ENCODE measurements around the gene SOBP. TPM values are rescaled to one million over a fixed set of nuclear protein-coding genes. Genes with fewer than 3 reads are reported as not detected.

SOBP gene
- total RNA-seq, 2 experiments from 2014 or later: 1.2 to 1.4 TPM

DNA sequence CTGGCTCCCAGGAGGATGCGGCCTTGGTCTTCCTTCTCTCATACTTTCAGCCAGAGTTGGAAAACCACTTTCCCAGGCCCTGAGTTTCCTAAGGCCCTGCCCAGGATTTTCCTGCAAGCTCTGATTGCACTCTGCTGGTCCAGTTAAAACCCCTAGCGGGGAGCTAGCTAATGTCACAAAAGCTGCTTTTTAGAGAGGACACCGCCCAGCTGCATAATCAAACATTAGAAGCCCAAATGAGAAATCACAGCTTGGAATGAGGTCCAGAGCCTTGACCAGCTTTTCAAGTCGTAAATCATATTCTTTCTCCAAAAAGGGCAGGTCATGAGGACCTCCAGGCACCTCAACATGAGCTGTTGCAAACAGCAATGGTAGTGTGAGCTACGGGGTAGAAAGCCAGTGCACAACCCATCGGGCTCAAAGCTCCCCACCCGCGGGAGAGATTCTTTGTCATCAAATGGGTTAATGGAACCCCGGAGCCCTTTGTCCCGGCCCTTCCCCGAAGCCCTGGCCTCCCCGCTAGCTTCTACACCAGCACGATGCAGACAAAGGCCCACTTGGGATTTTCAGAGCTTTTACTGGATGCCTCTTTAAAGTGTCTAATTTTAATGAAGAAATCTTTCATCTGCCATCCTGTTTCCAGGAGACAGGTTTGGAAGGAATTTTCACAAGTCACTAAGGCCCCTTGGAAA lies 200.2 kb downstream of the SOBP start:
- POLR2A ChIA-PET: no interaction called here
- Mint-ChIP-seq H3K36me3 (peaks cover 4% of the 10 kb centered on the region), H3K27ac (no peak overlapping the region), H3K9me3 (peaks cover 3% of the 10 kb centered on the region), H3K4me3 (no peak overlapping the region), H3K4me1 (peaks cover 8% of the 10 kb centered on the region), H3K27me3 (peaks cover 2% of the 10 kb centered on the region)
- DNase-seq: no peak
- no peak for ATAC-seq (ENCODE audit: low read depth)

- POLR2A ChIA-PET: no interaction called here
- Mint-ChIP-seq H3K27me3 (peaks cover 2% of the 10 kb centered on the region), H3K4me3 (no peak overlapping the region), H3K36me3 (peaks cover 4% of the 10 kb centered on the region), H3K4me1 (peaks cover 8% of the 10 kb centered on the region), H3K9me3 (peaks cover 2% of the 10 kb centered on the region), H3K27ac (no peak overlapping the region)
- no peak for ATAC-seq (ENCODE audit: low read depth)
- DNase-seq: no peak
These were observed 200.7 kb downstream of the SOBP start for GRCh38 chr6:107690643-107691061.

GRCh38 chr6:107691062-107691751 lies 201.3 kb downstream of the SOBP start:
- no peak for ATAC-seq (ENCODE audit: low read depth)
- Mint-ChIP-seq H3K4me1 (peaks cover 8% of the 10 kb centered on the region), H3K9me3 (peaks cover 2% of the 10 kb centered on the region), H3K27me3 (peaks cover 2% of the 10 kb centered on the region), H3K27ac (no peak overlapping the region), H3K4me3 (no peak overlapping the region), H3K36me3 (peaks cover 4% of the 10 kb centered on the region)
- DNase-seq: no peak
- POLR2A ChIA-PET: no interaction called here

- DNase-seq (no peak), ATAC-seq (ENCODE audit: low read depth) (no peak)
- H3K9me3 Mint-ChIP-seq: peaks cover 2% of the 10 kb centered on the region
- H3K27ac Mint-ChIP-seq: no peak overlapping the region
- H3K4me3 Mint-ChIP-seq: no peak overlapping the region
- peaks cover 8% of the 10 kb centered on the region for H3K4me1 Mint-ChIP-seq
- POLR2A ChIA-PET: no interaction called here
- H3K27me3 Mint-ChIP-seq: peaks cover 2% of the 10 kb centered on the region
- H3K36me3 Mint-ChIP-seq: peaks cover 4% of the 10 kb centered on the region
These were observed 202.4 kb downstream of the SOBP start for GRCh38 chr6:107692351-107692750.

DNA sequence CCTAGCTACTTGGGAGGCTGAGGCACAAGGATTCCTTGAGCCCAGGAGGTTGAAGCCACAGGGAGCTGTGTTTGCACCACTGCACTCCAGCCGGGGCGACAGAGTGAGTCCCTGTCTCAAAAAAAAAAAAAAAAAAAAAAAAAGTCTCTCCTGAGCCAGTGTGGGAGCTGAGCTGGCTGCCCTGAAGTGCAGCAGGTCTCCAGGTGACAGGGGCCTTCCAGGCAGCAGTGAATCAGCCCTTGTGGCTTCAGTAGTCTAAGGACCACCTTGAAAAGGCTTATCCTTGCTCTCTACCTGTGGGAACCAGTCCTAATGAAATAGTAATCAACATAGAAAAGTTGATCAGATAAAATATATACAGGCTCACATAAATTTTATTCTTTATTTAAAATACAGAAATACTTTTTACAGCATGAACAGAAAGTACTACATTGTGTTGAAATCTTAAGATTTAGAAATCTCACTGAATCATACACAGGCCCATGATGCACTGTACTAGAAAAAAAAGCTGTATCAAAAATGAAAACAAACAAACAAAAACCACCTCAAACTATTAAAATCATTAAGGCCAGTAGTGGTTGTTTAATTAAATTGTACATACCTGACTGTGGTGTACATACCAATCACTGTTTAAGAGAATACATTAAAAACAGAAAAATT lies 205.3 kb downstream of the SOBP start:
- peaks cover 2% of the 10 kb centered on the region for H3K27me3 Mint-ChIP-seq
- POLR2A ChIA-PET: no interaction called here
- no peak overlapping the region for H3K27ac Mint-ChIP-seq
- ATAC-seq (ENCODE audit: low read depth) (no peak), DNase-seq (no peak)
- H3K36me3 Mint-ChIP-seq: peaks cover 2% of the 10 kb centered on the region
- H3K4me1 Mint-ChIP-seq: peaks cover 16% of the 10 kb centered on the region
- no peak overlapping the region for H3K4me3 Mint-ChIP-seq
- peaks cover 2% of the 10 kb centered on the region for H3K9me3 Mint-ChIP-seq

GRCh38 chr6:107697682-107698081 lies 207.8 kb downstream of the SOBP start:
- no peak for DNase-seq
- Mint-ChIP-seq H3K36me3 (peaks cover 5% of the 10 kb centered on the region), H3K27me3 (no peaks in the 10 kb centered on the region), H3K27ac (no peak overlapping the region), H3K4me1 (peaks cover 12% of the 10 kb centered on the region), H3K4me3 (no peak overlapping the region), H3K9me3 (peaks cover 2% of the 10 kb centered on the region)
- no peak for ATAC-seq (ENCODE audit: low read depth)
- POLR2A ChIA-PET: no interaction called here

- H3K9me3 Mint-ChIP-seq: peaks cover 2% of the 10 kb centered on the region
- H3K27me3 Mint-ChIP-seq: no peaks in the 10 kb centered on the region
- DNase-seq (no peak), ATAC-seq (ENCODE audit: low read depth) (no peak)
- H3K36me3 Mint-ChIP-seq: peaks cover 5% of the 10 kb centered on the region
- no peak overlapping the region for H3K27ac Mint-ChIP-seq
- POLR2A ChIA-PET: no interaction called here
- H3K4me3 Mint-ChIP-seq: no peak overlapping the region
- H3K4me1 Mint-ChIP-seq: peaks cover 12% of the 10 kb centered on the region
These were observed 208.2 kb downstream of the SOBP start for GRCh38 chr6:107698146-107698545.

DNA sequence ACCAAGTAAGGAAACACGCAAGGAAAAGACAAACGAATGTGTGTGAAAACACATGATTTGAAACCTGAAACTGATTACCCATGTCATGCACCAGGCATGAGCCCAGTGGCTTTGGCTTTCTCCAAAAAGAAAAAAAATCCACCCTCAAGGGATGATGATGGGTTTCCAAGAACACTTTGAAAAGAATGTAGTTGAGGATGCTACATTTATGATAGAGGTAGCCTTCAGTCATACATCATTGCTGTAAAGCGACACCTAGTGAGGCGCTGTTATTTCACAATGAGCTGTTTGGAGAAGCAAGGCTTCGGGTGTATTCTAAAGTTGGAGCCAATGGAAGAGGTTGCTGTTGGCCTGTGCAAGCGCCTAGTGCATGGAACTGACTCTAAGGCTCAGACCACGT lies 209.3 kb downstream of the SOBP start:
- DNase-seq: no peak
- H3K27ac Mint-ChIP-seq: no peak overlapping the region
- no peaks in the 10 kb centered on the region for H3K9me3 Mint-ChIP-seq
- ATAC-seq (ENCODE audit: low read depth): peak; percentile 14
- peaks cover 6% of the 10 kb centered on the region for H3K36me3 Mint-ChIP-seq
- H3K27me3 Mint-ChIP-seq: no peaks in the 10 kb centered on the region
- POLR2A ChIA-PET: no interaction called here
- peaks cover 12% of the 10 kb centered on the region for H3K4me1 Mint-ChIP-seq
- H3K4me3 Mint-ChIP-seq: no peak overlapping the region

GRCh38 chr6:107699697-107700325 lies 209.9 kb downstream of the SOBP start:
- Mint-ChIP-seq H3K27ac (no peak overlapping the region), H3K36me3 (peaks cover 9% of the 10 kb centered on the region), H3K27me3 (no peaks in the 10 kb centered on the region), H3K9me3 (no peaks in the 10 kb centered on the region), H3K4me3 (no peak overlapping the region), H3K4me1 (peaks cover 15% of the 10 kb centered on the region)
- DNase-seq (no peak), ATAC-seq (ENCODE audit: low read depth) (peak; percentile 30)
- POLR2A ChIA-PET: no interaction called here

DNA sequence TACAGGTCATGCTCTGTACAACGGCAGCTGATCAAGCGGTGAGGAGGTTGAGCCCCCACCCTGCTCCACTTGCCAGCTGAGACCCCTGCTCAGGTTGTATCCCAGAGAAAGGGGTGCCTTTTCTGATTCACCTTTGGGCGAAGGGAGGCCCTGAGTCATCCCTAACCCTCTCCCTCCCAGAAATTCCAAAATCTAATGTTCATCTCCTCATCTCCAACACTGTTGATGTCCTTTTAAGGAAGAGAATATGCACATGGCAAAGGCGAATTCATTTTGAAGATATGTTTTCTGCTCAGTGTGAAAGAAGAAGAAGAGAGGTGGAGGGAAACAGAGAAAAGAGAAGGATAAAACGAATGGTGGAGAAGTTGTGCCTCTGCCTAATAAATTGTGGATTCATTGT lies 213.7 kb downstream of the SOBP start:
- POLR2A ChIA-PET: interaction anchor here (0.6 kb wide), 1 partner anchor 642 kb away, joined by 3 read pairs; no protein-coding TSS in a partner anchor
- DNase-seq: no peak
- peaks cover 21% of the 10 kb centered on the region for H3K36me3 Mint-ChIP-seq
- no peaks in the 10 kb centered on the region for H3K9me3 Mint-ChIP-seq
- no peaks in the 10 kb centered on the region for H3K27me3 Mint-ChIP-seq
- no peak for ATAC-seq (ENCODE audit: low read depth)
- no peak overlapping the region for H3K4me3 Mint-ChIP-seq
- H3K27ac Mint-ChIP-seq: no peak overlapping the region
- peaks cover 10% of the 10 kb centered on the region for H3K4me1 Mint-ChIP-seq

GRCh38 chr6:107704347-107705013 lies 214.6 kb downstream of the SOBP start:
- H3K9me3 Mint-ChIP-seq: no peaks in the 10 kb centered on the region
- POLR2A ChIA-PET: interaction anchor here (0.6 kb wide), 1 partner anchor 641 kb away, joined by 3 read pairs; no protein-coding TSS in a partner anchor
- H3K36me3 Mint-ChIP-seq: peaks cover 21% of the 10 kb centered on the region
- H3K4me1 Mint-ChIP-seq: peaks cover 11% of the 10 kb centered on the region
- DNase-seq (no peak), ATAC-seq (ENCODE audit: low read depth) (no peak)
- H3K27ac Mint-ChIP-seq: no peak overlapping the region
- no peaks in the 10 kb centered on the region for H3K27me3 Mint-ChIP-seq
- H3K4me3 Mint-ChIP-seq: peak overlapping the region; percentile 3

DNA sequence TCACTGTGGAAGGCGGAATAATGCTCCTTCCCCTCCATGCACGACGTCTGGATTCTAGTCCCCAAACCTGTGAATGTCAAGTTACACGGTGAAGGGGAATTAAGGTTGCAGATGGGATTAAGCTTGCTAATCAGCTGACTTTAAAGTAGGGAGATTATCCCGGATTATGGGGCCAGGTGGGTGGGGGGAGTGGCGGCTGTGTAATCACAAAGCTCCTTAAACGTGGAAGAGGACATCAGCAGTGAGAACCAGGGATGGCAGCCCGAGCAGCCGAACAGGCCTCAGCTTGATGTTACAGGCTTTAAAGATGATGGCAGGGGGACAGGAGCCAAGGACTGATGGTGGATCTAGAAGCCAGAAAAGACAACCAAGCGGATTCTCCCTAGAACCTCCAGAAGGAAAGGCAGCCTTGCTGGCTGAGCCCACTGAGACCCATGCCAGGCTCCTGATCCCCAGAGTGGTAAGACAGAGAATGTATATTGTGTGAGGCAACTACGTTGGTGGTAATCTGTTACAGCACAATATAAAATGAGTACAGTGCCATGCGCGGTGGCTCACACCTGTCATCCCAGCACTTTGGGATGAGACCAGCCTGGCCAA lies 216.7 kb downstream of the SOBP start:
- no peak overlapping the region for H3K4me3 Mint-ChIP-seq
- peaks cover 22% of the 10 kb centered on the region for H3K36me3 Mint-ChIP-seq
- POLR2A ChIA-PET: no interaction called here
- no peaks in the 10 kb centered on the region for H3K9me3 Mint-ChIP-seq
- no peaks in the 10 kb centered on the region for H3K27me3 Mint-ChIP-seq
- peaks cover 12% of the 10 kb centered on the region for H3K4me1 Mint-ChIP-seq
- H3K27ac Mint-ChIP-seq: no peak overlapping the region
- no peak for ATAC-seq (ENCODE audit: low read depth)
- DNase-seq: no peak
